ENCODE results near the gene RPL9. TPM values are rescaled to one million over a fixed set of nuclear protein-coding genes. Genes with fewer than 3 reads are reported as not detected.

Gene RPL9
- total and polyA plus RNA-seq, 2 of the 13 experiments (the other 11 are each of a cell fraction or from before 2014, with no cell fraction given): 993 to 2,148 TPM

DNA sequence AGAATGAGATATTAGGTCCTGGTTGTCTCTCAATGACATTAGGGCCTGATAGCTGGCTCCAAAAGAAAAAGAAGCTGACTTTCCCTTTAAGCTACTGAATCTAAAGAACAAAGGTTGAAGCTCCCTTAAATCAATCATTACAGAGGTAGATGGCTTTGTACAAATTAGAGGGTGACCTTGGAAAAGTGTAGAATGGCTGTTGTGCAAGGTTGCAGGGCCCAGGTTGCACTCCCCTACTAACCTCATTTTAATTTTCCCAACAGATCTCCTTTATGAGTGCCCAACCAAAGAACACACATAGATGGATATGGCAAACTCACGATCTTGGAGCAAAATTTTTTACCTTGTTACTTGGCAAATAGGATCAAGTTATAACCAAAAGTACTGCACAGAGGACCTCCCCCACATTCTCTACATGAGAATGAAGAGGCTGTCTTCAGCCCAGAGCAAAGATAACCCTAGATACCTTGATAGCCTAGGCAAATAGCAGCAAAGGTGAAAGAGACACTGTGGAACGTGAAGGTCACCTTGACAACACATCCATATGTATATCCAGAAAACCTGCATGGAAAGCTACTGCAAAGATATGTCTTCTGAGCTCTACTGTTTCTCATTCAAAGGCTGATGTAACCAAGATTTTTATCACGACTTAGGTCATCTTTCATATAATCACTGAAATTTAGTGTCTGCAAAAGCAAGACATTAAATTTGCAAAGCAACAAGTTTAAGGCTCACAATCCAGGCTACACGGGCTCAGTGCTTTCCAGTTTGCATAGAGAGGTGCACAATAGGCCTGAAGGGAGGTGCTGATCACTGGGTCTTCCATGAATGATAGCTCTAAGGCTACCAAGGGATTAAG is 29.0 kb downstream of the RPL9 start (continued):
- TF ChIP-seq, protein P1, sequence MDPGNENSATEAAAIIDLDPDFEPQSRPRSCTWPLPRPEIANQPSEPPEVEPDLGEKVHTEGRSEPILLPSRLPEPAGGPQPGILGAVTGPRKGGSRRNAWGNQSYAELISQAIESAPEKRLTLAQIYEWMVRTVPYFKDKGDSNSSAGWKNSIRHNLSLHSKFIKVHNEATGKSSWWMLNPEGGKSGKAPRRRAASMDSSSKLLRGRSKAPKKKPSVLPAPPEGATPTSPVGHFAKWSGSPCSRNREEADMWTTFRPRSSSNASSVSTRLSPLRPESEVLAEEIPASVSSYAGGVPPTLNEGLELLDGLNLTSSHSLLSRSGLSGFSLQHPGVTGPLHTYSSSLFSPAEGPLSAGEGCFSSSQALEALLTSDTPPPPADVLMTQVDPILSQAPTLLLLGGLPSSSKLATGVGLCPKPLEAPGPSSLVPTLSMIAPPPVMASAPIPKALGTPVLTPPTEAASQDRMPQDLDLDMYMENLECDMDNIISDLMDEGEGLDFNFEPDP (CRISPR knock-in tag; conservative IDR thresholded peaks at IDR 0.05): no peak
- TF ChIP-seq, protein P2, sequence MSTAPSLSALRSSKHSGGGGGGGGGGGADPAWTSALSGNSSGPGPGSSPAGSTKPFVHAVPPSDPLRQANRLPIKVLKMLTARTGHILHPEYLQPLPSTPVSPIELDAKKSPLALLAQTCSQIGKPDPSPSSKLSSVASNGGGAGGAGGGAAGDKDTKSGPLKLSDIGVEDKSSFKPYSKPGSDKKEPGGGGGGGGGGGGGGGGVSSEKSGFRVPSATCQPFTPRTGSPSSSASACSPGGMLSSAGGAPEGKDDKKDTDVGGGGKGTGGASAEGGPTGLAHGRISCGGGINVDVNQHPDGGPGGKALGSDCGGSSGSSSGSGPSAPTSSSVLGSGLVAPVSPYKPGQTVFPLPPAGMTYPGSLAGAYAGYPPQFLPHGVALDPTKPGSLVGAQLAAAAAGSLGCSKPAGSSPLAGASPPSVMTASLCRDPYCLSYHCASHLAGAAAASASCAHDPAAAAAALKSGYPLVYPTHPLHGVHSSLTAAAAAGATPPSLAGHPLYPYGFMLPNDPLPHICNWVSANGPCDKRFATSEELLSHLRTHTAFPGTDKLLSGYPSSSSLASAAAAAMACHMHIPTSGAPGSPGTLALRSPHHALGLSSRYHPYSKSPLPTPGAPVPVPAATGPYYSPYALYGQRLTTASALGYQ (CRISPR knock-in tag; IDR thresholded peaks at IDR 0.05): peak; percentile 60; the same call in 1 of the 2 replicates
- TF ChIP-seq TAF1 (CRISPR knock-in tag; IDR thresholded peaks at IDR 0.05) (no peak), FLYWCH1 (CRISPR knock-in tag; IDR thresholded peaks at IDR 0.05) (no peak), NFYC (CRISPR knock-in tag; IDR thresholded peaks at IDR 0.05) (no peak), HNRNPH1 (optimal IDR thresholded peaks at IDR 0.05; ENCODE audit: low read depth, low read length) (no peak), ZNF260 (CRISPR knock-in tag; IDR thresholded peaks at IDR 0.05; ENCODE audit: borderline replicate concordance, low read depth) (no peak), ZNF383 (CRISPR knock-in tag; IDR thresholded peaks at IDR 0.05; ENCODE audit: borderline replicate concordance) (no peak), TEAD3 (CRISPR knock-in tag; optimal IDR thresholded peaks at IDR 0.05; ENCODE audit: borderline replicate concordance) (peak; percentile 73), ZNF335 (CRISPR knock-in tag; IDR thresholded peaks at IDR 0.05) (no peak; the same call in 1 of the 2 replicates), CREB1 (IDR thresholded peaks at IDR 0.05) (no peak), CREB1 (CRISPR knock-in tag; IDR thresholded peaks at IDR 0.05) (peak; percentile 19; the same call in 1 of the 2 replicates), KDM2A (CRISPR knock-in tag; IDR thresholded peaks at IDR 0.05; ENCODE audit: borderline replicate concordance, low read depth) (no peak), DR1 (CRISPR knock-in tag; IDR thresholded peaks at IDR 0.05) (no peak), ZNF530 (CRISPR knock-in tag; IDR thresholded peaks at IDR 0.05; ENCODE audit: low read depth) (no peak), ZFP36L2 (CRISPR knock-in tag; IDR thresholded peaks at IDR 0.05) (no peak)
- TF ChIP-seq, protein P3, sequence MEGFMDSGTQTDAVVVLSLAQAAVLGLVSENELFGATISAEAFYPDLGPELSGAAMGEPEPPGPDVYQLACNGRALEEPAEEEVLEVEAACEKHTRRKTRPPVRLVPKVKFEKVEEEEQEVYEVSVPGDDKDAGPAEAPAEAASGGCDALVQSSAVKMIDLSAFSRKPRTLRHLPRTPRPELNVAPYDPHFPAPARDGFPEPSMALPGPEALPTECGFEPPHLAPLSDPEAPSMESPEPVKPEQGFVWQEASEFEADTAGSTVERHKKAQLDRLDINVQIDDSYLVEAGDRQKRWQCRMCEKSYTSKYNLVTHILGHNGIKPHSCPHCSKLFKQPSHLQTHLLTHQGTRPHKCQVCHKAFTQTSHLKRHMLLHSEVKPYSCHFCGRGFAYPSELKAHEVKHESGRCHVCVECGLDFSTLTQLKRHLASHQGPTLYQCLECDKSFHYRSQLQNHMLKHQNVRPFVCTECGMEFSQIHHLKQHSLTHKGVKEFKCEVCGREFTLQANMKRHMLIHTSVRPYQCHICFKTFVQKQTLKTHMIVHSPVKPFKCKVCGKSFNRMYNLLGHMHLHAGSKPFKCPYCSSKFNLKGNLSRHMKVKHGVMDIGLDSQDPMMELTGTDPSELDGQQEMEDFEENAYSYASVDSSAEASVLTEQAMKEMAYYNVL (CRISPR knock-in tag; IDR thresholded peaks at IDR 0.05; ENCODE audit: borderline replicate concordance): peak; percentile 47; the same call in 1 of the 2 replicates
- TF ChIP-seq, protein P4, sequence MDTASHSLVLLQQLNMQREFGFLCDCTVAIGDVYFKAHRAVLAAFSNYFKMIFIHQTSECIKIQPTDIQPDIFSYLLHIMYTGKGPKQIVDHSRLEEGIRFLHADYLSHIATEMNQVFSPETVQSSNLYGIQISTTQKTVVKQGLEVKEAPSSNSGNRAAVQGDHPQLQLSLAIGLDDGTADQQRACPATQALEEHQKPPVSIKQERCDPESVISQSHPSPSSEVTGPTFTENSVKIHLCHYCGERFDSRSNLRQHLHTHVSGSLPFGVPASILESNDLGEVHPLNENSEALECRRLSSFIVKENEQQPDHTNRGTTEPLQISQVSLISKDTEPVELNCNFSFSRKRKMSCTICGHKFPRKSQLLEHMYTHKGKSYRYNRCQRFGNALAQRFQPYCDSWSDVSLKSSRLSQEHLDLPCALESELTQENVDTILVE (CRISPR knock-in tag; IDR thresholded peaks at IDR 0.05): no peak
- TF ChIP-seq, protein P5, sequence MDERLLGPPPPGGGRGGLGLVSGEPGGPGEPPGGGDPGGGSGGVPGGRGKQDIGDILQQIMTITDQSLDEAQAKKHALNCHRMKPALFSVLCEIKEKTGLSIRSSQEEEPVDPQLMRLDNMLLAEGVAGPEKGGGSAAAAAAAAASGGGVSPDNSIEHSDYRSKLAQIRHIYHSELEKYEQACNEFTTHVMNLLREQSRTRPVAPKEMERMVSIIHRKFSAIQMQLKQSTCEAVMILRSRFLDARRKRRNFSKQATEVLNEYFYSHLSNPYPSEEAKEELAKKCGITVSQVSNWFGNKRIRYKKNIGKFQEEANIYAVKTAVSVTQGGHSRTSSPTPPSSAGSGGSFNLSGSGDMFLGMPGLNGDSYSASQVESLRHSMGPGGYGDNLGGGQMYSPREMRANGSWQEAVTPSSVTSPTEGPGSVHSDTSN (CRISPR knock-in tag; IDR thresholded peaks at IDR 0.05): no peak

Measured in HepG2 (cell line).